Adipocyte (in vitro differentiated cells): ENCODE measurements around the gene XRCC3.

Experiments used
- DNase-seq: peaks from one replicate; pipeline ENCODE4 v3.0.0-alpha.2; 2015; ENCODE audit warnings: low read depth
- H3K27me3 ChIP-seq: replicated peaks from 2 replicates; pipeline ENCODE4 v1.7.0; 2013; ENCODE audit warnings: mild to moderate bottlenecking, low read length, moderate library complexity; ENCODE audit not compliant: control insufficient read depth, insufficient read depth
- H3K36me3 ChIP-seq: 2 replicates; pipeline ENCODE4 v1.7.0; 2013; ENCODE audit warnings: low read length, mild to moderate bottlenecking, moderate library complexity; ENCODE audit not compliant: control insufficient read depth, insufficient read depth, severe bottlenecking
- H3K4me1 ChIP-seq: 2 replicates; pipeline ENCODE4 v1.7.0; 2013; ENCODE audit warnings: mild to moderate bottlenecking, low read length, moderate library complexity; ENCODE audit not compliant: control insufficient read depth, insufficient read depth
- H3K4me3 ChIP-seq: 2 replicates; pipeline ENCODE4 v1.7.0; 2013; ENCODE audit warnings: mild to moderate bottlenecking, low read length, moderate library complexity
- H3K9ac ChIP-seq: 2 replicates; pipeline ENCODE4 v1.7.0; 2013; ENCODE audit warnings: mild to moderate bottlenecking, low read length, moderate library complexity
- H3K9me3 ChIP-seq: 2 replicates; pipeline ENCODE4 v1.7.0; 2013; ENCODE audit warnings: mild to moderate bottlenecking, low read length, moderate library complexity; ENCODE audit not compliant: control insufficient read depth

Gene XRCC3

GRCh38 chr14:103715052-103716000, at the start of gene XRCC3, which contains the start of gene ZFYVE21:
XRCC3 (minus strand) TSS chr14:103715451; CDS start chr14:103711087, 4,364 bp downstream.
ZFYVE21 (plus strand) TSS chr14:103715810; CDS start chr14:103715842, 32 bp downstream.
- H3K9me3 ChIP-seq: no peaks in the 10 kb centered on the region
- H3K27me3 ChIP-seq: no peaks in the 10 kb centered on the region
- no peaks in the 10 kb centered on the region for H3K36me3 ChIP-seq
- H3K4me3 ChIP-seq: peak within 1 kb of the TSS; percentile 84
- peaks cover 30% of the 10 kb centered on the region for H3K4me1 ChIP-seq
- peak; percentile 100 for DNase-seq
- peak within 1 kb of the TSS; percentile 83 for H3K9ac ChIP-seq

GRCh38 chr14:103763730-103764488, 48.7 kb upstream of the XRCC3 start:
- peaks cover 3% of the 10 kb centered on the region for H3K4me1 ChIP-seq
- no peak overlapping the region for H3K4me3 ChIP-seq
- H3K9ac ChIP-seq: no peak overlapping the region
- no peaks in the 10 kb centered on the region for H3K36me3 ChIP-seq
- no peaks in the 10 kb centered on the region for H3K27me3 ChIP-seq
- H3K9me3 ChIP-seq: peaks cover 2% of the 10 kb centered on the region
- peak; percentile 18 for DNase-seq

- Histone ChIP-seq H3K4me1 (peaks cover 3% of the 10 kb centered on the region), H3K9ac (no peak overlapping the region)
- no peak for DNase-seq
Measured at GRCh38 chr14:103762541-103762940, 47.3 kb upstream of the XRCC3 start.

GRCh38 chr14:103762036-103762435, 46.8 kb upstream of the XRCC3 start:
- peaks cover 3% of the 10 kb centered on the region for H3K4me1 ChIP-seq
- no peak overlapping the region for H3K9ac ChIP-seq
- H3K4me3 ChIP-seq: no peak overlapping the region
- H3K27me3 ChIP-seq: no peaks in the 10 kb centered on the region
- H3K9me3 ChIP-seq: peaks cover 2% of the 10 kb centered on the region
- H3K36me3 ChIP-seq: no peaks in the 10 kb centered on the region
- peak; percentile 23 for DNase-seq

More at GRCh38 chr14:103762541-103762940, 47.3 kb upstream of the XRCC3 start:
- H3K36me3 ChIP-seq: no peaks in the 10 kb centered on the region
- no peaks in the 10 kb centered on the region for H3K27me3 ChIP-seq
- no peak overlapping the region for H3K4me3 ChIP-seq
- peaks cover 2% of the 10 kb centered on the region for H3K9me3 ChIP-seq

GRCh38 chr14:103758059-103758776, 43.0 kb upstream of the XRCC3 start:
- Histone ChIP-seq H3K4me3 (no peak overlapping the region), H3K9ac (no peak overlapping the region), H3K4me1 (peaks cover 3% of the 10 kb centered on the region), H3K9me3 (no peaks in the 10 kb centered on the region), H3K36me3 (no peaks in the 10 kb centered on the region), H3K27me3 (no peaks in the 10 kb centered on the region)
- DNase-seq: no peak

- Histone ChIP-seq H3K36me3 (no peaks in the 10 kb centered on the region), H3K27me3 (no peaks in the 10 kb centered on the region), H3K9me3 (no peaks in the 10 kb centered on the region), H3K4me1 (no peaks in the 10 kb centered on the region), H3K4me3 (no peak overlapping the region), H3K9ac (no peak overlapping the region)
- no peak for DNase-seq
Measured at GRCh38 chr14:103755060-103755459, 39.8 kb upstream of the XRCC3 start.

GRCh38 chr14:103753774-103754173, 38.5 kb upstream of the XRCC3 start:
- Histone ChIP-seq H3K9ac (no peak overlapping the region), H3K4me3 (no peak overlapping the region), H3K27me3 (no peaks in the 10 kb centered on the region), H3K36me3 (no peaks in the 10 kb centered on the region), H3K9me3 (no peaks in the 10 kb centered on the region), H3K4me1 (no peaks in the 10 kb centered on the region)
- DNase-seq: no peak

GRCh38 chr14:103749860-103750259, 34.6 kb upstream of the XRCC3 start:
- H3K9me3 ChIP-seq: no peaks in the 10 kb centered on the region
- H3K4me1 ChIP-seq: no peaks in the 10 kb centered on the region
- H3K36me3 ChIP-seq: no peaks in the 10 kb centered on the region
- DNase-seq: no peak
- no peaks in the 10 kb centered on the region for H3K27me3 ChIP-seq
- H3K9ac ChIP-seq: no peak overlapping the region
- H3K4me3 ChIP-seq: no peak overlapping the region

- Histone ChIP-seq H3K9ac (no peak overlapping the region), H3K27me3 (no peaks in the 10 kb centered on the region), H3K9me3 (no peaks in the 10 kb centered on the region), H3K36me3 (no peaks in the 10 kb centered on the region), H3K4me3 (no peak overlapping the region), H3K4me1 (no peaks in the 10 kb centered on the region)
- no peak for DNase-seq
Measured at GRCh38 chr14:103749452-103749851, 34.2 kb upstream of the XRCC3 start.

GRCh38 chr14:103748534-103748857, 33.2 kb upstream of the XRCC3 start:
- Histone ChIP-seq H3K9ac (no peak overlapping the region), H3K4me3 (no peak overlapping the region), H3K4me1 (no peaks in the 10 kb centered on the region), H3K9me3 (no peaks in the 10 kb centered on the region), H3K36me3 (no peaks in the 10 kb centered on the region), H3K27me3 (no peaks in the 10 kb centered on the region)
- DNase-seq: no peak

GRCh38 chr14:103746701-103747100, 31.4 kb upstream of the XRCC3 start:
- no peaks in the 10 kb centered on the region for H3K9me3 ChIP-seq
- DNase-seq: no peak
- no peaks in the 10 kb centered on the region for H3K36me3 ChIP-seq
- no peak overlapping the region for H3K9ac ChIP-seq
- H3K27me3 ChIP-seq: no peaks in the 10 kb centered on the region
- H3K4me3 ChIP-seq: no peak overlapping the region
- no peaks in the 10 kb centered on the region for H3K4me1 ChIP-seq
